Lower lobe of right lung (tissue), 2 donors: ENCODE results near the gene UBE2L6. TPM values are rescaled to one million over a fixed set of nuclear protein-coding genes. Genes with fewer than 3 reads are reported as not detected.

Experiments used
- ATAC-seq, 2 donors: fragments of 200-7000 bp; cut with Tn5 transposase; one replicate each; pipeline ENCODE4 v1.9.1; 2020 to 2022; ENCODE audit warnings: mild to moderate bottlenecking in 2 of 2, moderate library complexity in 2 of 2
- DNase-seq: peaks from one replicate; pipeline ENCODE4 v3.0.0-alpha.2; 2020
- H3K27ac ChIP-seq: fragments of 200-600 bp; one replicate; pipeline ENCODE4 v1.8.0; 2022
- H3K27me3 ChIP-seq: fragments of 200-600 bp; one replicate; pipeline ENCODE4 v1.8.0; 2022; ENCODE audit warnings: low read depth
- H3K36me3 ChIP-seq: fragments of 200-600 bp; one replicate; pipeline ENCODE4 v1.8.0; 2022; ENCODE audit warnings: mild to moderate bottlenecking
- H3K4me1 ChIP-seq: fragments of 200-600 bp; one replicate; pipeline ENCODE4 v1.8.0; 2022
- H3K4me3 ChIP-seq: fragments of 200-600 bp; one replicate; pipeline ENCODE4 v1.8.0; 2022; ENCODE audit warnings: mild to moderate bottlenecking
- H3K9me3 ChIP-seq: fragments of 200-600 bp; one replicate; pipeline ENCODE4 v1.8.0; 2022
- CTCF ChIP-seq: fragments of 200-600 bp; IDR thresholded peaks from one replicate; pipeline ENCODE4 v1.8.0; 2022; ENCODE audit warnings: antibody characterized with exemption, mild to moderate bottlenecking
- intact Hi-C: fragments of 100-400 bp; cut with DNase I; formaldehyde crosslinking; loops from one replicate; pipeline ENCODE4 v1.11.0; 2022
- total RNA-seq: library from RNA; stranded (reverse); fragmentation: NEBNext Ultra II Directional; extraction: Animal tissue kit (Norgen Biotek cat#: 25700); gene quantifications from one replicate; pipeline ENCODE4 v1.2.1, GENCODE V29; 2021
- donor health status: DM: no; HTN: yes; CAD: no; lungs with severe emphysema.

UBE2L6 gene
- total RNA-seq, 1 donor from 2014 or later = 172 TPM

- H3K4me3 ChIP-seq = no peak overlapping the region
- H3K9me3 ChIP-seq = no peaks in the 10 kb centered on the region
- no peak for TF ChIP-seq CTCF
- no peak for ATAC-seq
- no peak overlapping the region for H3K27ac ChIP-seq
- no peak for DNase-seq
- H3K36me3 ChIP-seq = peaks cover 12% of the 10 kb centered on the region
- H3K4me1 ChIP-seq = peaks cover 16% of the 10 kb centered on the region
- intact Hi-C loops = no loop called here
- H3K27me3 ChIP-seq = no peaks in the 10 kb centered on the region
These were observed 63.0 kb downstream of the UBE2L6 start for GRCh38 chr11:57504511-57504910.

GRCh38 chr11:57502870-57503269 is 64.6 kb downstream of the UBE2L6 start:
- DNase-seq (no peak), ATAC-seq (no peak)
- peaks cover 26% of the 10 kb centered on the region for H3K4me1 ChIP-seq
- H3K9me3 ChIP-seq = no peaks in the 10 kb centered on the region
- intact Hi-C loops = no loop called here
- peaks cover 6% of the 10 kb centered on the region for H3K36me3 ChIP-seq
- TF ChIP-seq CTCF = no peak
- no peak overlapping the region for H3K27ac ChIP-seq
- no peak overlapping the region for H3K4me3 ChIP-seq
- no peaks in the 10 kb centered on the region for H3K27me3 ChIP-seq

- TF ChIP-seq CTCF = no peak
- intact Hi-C loops = no loop called here
- Histone ChIP-seq H3K27ac (no peak overlapping the region), H3K9me3 (no peaks in the 10 kb centered on the region), H3K4me3 (no peak overlapping the region), H3K27me3 (no peaks in the 10 kb centered on the region), H3K36me3 (peaks cover 6% of the 10 kb centered on the region), H3K4me1 (peaks cover 26% of the 10 kb centered on the region)
- DNase-seq (no peak), ATAC-seq (no peak)
These were observed 65.1 kb downstream of the UBE2L6 start for GRCh38 chr11:57502376-57502775.

- peak in 1 of 2 donors; percentile 1 for ATAC-seq
- Histone ChIP-seq H3K27me3 (no peaks in the 10 kb centered on the region), H3K27ac (no peak overlapping the region), H3K9me3 (no peaks in the 10 kb centered on the region), H3K36me3 (peaks cover 6% of the 10 kb centered on the region), H3K4me1 (peaks cover 26% of the 10 kb centered on the region), H3K4me3 (no peak overlapping the region)
- no peak for DNase-seq
- TF ChIP-seq CTCF = no peak
- intact Hi-C loops = no loop called here
These were observed 65.5 kb downstream of the UBE2L6 start for GRCh38 chr11:57501953-57502352.

Other genes with a start within 250 kb of the UBE2L6 start
- 147 TPM for gene TNKS1BP1, start 242.7 kb downstream of the UBE2L6 start, total RNA-seq
- gene SSRP1, start 231.8 kb downstream of the UBE2L6 start, total RNA-seq = 62.2 TPM
- gene P2RX3, start 229.3 kb downstream of the UBE2L6 start, total RNA-seq = not detected
- not detected for gene PRG3, start 186.5 kb downstream of the UBE2L6 start, total RNA-seq
- not detected for gene PRG2, start 177.0 kb downstream of the UBE2L6 start, total RNA-seq
- 102 TPM for gene SLC43A3, start 140.6 kb downstream of the UBE2L6 start, total RNA-seq
- 4.8 TPM for gene RTN4RL2, start 107.1 kb downstream of the UBE2L6 start, total RNA-seq
- 13.2 TPM for gene SLC43A1, start 52.0 kb downstream of the UBE2L6 start, total RNA-seq
- 35.3 TPM for gene TIMM10, start 36.9 kb downstream of the UBE2L6 start, total RNA-seq
- not detected for gene SMTNL1, start 30.1 kb downstream of the UBE2L6 start, total RNA-seq
- 471 TPM for gene SERPING1, start 30.0 kb upstream of the UBE2L6 start, total RNA-seq
- gene YPEL4, start 82.2 kb upstream of the UBE2L6 start, total RNA-seq = 3.1 TPM
- 12.5 TPM for gene CLP1, start 90.1 kb upstream of the UBE2L6 start, total RNA-seq
- gene ZDHHC5, start 100.4 kb upstream of the UBE2L6 start, total RNA-seq = 64.4 TPM
- 12.0 TPM for gene MED19, start 144.5 kb upstream of the UBE2L6 start, total RNA-seq
- gene TMX2, start 144.9 kb upstream of the UBE2L6 start, total RNA-seq = 64.2 TPM
- 118 TPM for gene SELENOH, start 173.8 kb upstream of the UBE2L6 start, total RNA-seq
- not detected for gene BTBD18, start 184.1 kb upstream of the UBE2L6 start, total RNA-seq
- 226 TPM for gene CTNND1, start 194.1 kb upstream of the UBE2L6 start, total RNA-seq